IMR-90 (cell line): ENCODE results near the gene KRT71. TPM values are rescaled to one million over a fixed set of nuclear protein-coding genes. Genes with fewer than 3 reads are reported as not detected.

Experiments used
- ATAC-seq: fragments of 200-7000 bp; cut with Tn5 transposase; 2 replicates; pipeline ENCODE4 v1.9.1; 2020; ENCODE audit warnings: low read depth, mild to moderate bottlenecking, moderate library complexity
- BruUV-seq: library from RNA; stranded (reverse); fragments of 400-500 nt; replicated peaks from 2 replicates; lab custom pipeline; 2021; lab: Mats Ljungman, UMichigan
- CTCF ChIA-PET: fragments of 300-600 bp; formaldehyde crosslinking; extraction: SDS; loops from one replicate; lab custom pipeline; 2021; ENCODE audit warnings: antibody characterized with exemption; lab: Yijun Ruan, JAX
- POLR2A ChIA-PET: fragments of 300-600 bp; sonication (Branson Sonifier 250); formaldehyde crosslinking; loops from one replicate; lab custom pipeline; 2022; ENCODE audit warnings: antibody characterized with exemption; ENCODE audit not compliant: unreplicated experiment; lab: Charles Lee
- DNase-seq: peaks from one replicate; pipeline ENCODE4 v3.0.0; 2013
- H2AFZ ChIP-seq: replicated peaks from 2 replicates; pipeline ENCODE3; 2013; ENCODE audit warnings: low read length, mild to moderate bottlenecking; ENCODE audit not compliant: poor library complexity
- H2AK5ac ChIP-seq: 2 replicates; pipeline ENCODE4 v1.6.1; 2013; ENCODE audit warnings: low read depth, low read length, inconsistent platforms
- H2AK9ac ChIP-seq: replicated peaks from 2 replicates; pipeline ENCODE3; 2013; ENCODE audit warnings: mild to moderate bottlenecking, low read depth, low read length, moderate library complexity; ENCODE audit not compliant: poor library complexity
- H2BK120ac ChIP-seq: 2 replicates; pipeline ENCODE4 v1.6.1; 2013; ENCODE audit warnings: low read depth, low read length, inconsistent platforms
- H2BK15ac ChIP-seq: 3 replicates; pipeline ENCODE4 v1.6.1; 2013; ENCODE audit warnings: low read depth, low read length, inconsistent platforms
- H2BK20ac ChIP-seq: 2 replicates; pipeline ENCODE4 v1.6.1; 2013; ENCODE audit warnings: low read depth, mild to moderate bottlenecking, inconsistent platforms, low read length, moderate library complexity
- H2BK5ac ChIP-seq: 2 replicates; pipeline ENCODE4 v1.6.1; 2013; ENCODE audit warnings: mild to moderate bottlenecking, low read depth, low read length, inconsistent platforms; ENCODE audit not compliant: poor library complexity, severe bottlenecking
- H3K14ac ChIP-seq: replicated peaks from 2 replicates; pipeline ENCODE4 v1.6.1; 2013; ENCODE audit warnings: low read depth, low read length, inconsistent platforms
- H3K18ac ChIP-seq: 2 replicates; pipeline ENCODE4 v1.6.1; 2013; ENCODE audit warnings: low read depth, low read length, control low read depth
- H3K23ac ChIP-seq: 2 replicates; pipeline ENCODE4 v1.6.1; 2013; ENCODE audit warnings: low read depth, low read length, inconsistent platforms
- H3K27ac ChIP-seq: 2 replicates; pipeline ENCODE4 v1.5.1; 2013; ENCODE audit warnings: mild to moderate bottlenecking, control low read depth, low read length; ENCODE audit not compliant: insufficient read depth
- H3K27me3 ChIP-seq: 2 replicates; pipeline ENCODE4 v1.6.1; 2013; ENCODE audit warnings: low read length; ENCODE audit not compliant: control insufficient read depth, insufficient read depth
- H3K36me3 ChIP-seq: 2 replicates; pipeline ENCODE4 v1.6.1; 2013; ENCODE audit warnings: low read length, mixed read lengths; ENCODE audit not compliant: control insufficient read depth, insufficient read depth
- H3K4ac ChIP-seq: 2 replicates; pipeline ENCODE4 v1.6.1; 2013; ENCODE audit warnings: low read depth, low read length, inconsistent platforms
- H3K4me1 ChIP-seq: 2 replicates; pipeline ENCODE4 v1.6.1; 2013; ENCODE audit warnings: low read length, mixed read lengths; ENCODE audit not compliant: control insufficient read depth, insufficient read depth
- H3K4me2 ChIP-seq: 2 replicates; pipeline ENCODE4 v1.6.1; 2013; ENCODE audit warnings: low read depth, mild to moderate bottlenecking, control low read depth, low read length, moderate library complexity
- H3K4me3 ChIP-seq: 2 replicates; pipeline ENCODE4 v1.5.1; 2013; ENCODE audit warnings: low read depth, mild to moderate bottlenecking, control low read depth, low read length, moderate library complexity; ENCODE audit not compliant: insufficient read depth
- H3K56ac ChIP-seq: 2 replicates; pipeline ENCODE4 v1.6.1; 2013; ENCODE audit warnings: low read length, inconsistent platforms; ENCODE audit not compliant: insufficient read depth; ENCODE audit errors: extremely low read depth
- H3K79me1 ChIP-seq, 2 experiments: 2 replicates each; pipeline ENCODE4 v1.6.1; 2013; ENCODE audit warnings: low read length in 2 of 2, inconsistent platforms in 1 of 2, low read depth in 1 of 2
- H3K9ac ChIP-seq: 2 replicates; pipeline ENCODE4 v1.6.1; 2013; ENCODE audit warnings: low read depth, low read length, control low read depth
- H3K9me1 ChIP-seq: 2 replicates; pipeline ENCODE4 v1.6.1; 2013; ENCODE audit warnings: low read length, inconsistent platforms; ENCODE audit not compliant: insufficient read depth
- H3K9me3 ChIP-seq: 2 replicates; pipeline ENCODE4 v1.6.1; 2013; ENCODE audit warnings: low read length; ENCODE audit not compliant: control insufficient read depth, insufficient read depth
- H4K20me1 ChIP-seq: 2 replicates; pipeline ENCODE4 v1.6.1; 2013; ENCODE audit warnings: low read length, inconsistent platforms; ENCODE audit not compliant: insufficient read depth
- H4K5ac ChIP-seq: 2 replicates; pipeline ENCODE4 v1.6.1; 2013; ENCODE audit warnings: mild to moderate bottlenecking, low read depth, low read length, control low read depth
- H4K8ac ChIP-seq, 2 experiments: 2 replicates each; pipeline ENCODE4 v1.6.1; 2013; ENCODE audit warnings: low read depth in 2 of 2, low read length in 2 of 2, control low read depth in 1 of 2, inconsistent platforms in 1 of 2
- H4K91ac ChIP-seq: 2 replicates; pipeline ENCODE4 v1.6.1; 2013; ENCODE audit warnings: low read depth, low read length, inconsistent platforms; ENCODE audit not compliant: insufficient read depth
- CTCF ChIP-seq: conservative IDR thresholded peaks from 2 replicates; pipeline ENCODE4 v1.5.1; 2012; ENCODE audit warnings: mild to moderate bottlenecking, low read depth, low read length, improper control_type of control experiment
- FOS ChIP-seq: fragments of 150-350 bp; IDR thresholded peaks from 2 replicates; pipeline ENCODE4 v1.6.1; 2016; ENCODE audit warnings: low read depth, low read length
- NFE2L2 ChIP-seq: fragments of 150-350 bp; IDR thresholded peaks from 2 replicates; pipeline ENCODE4 v1.6.1; 2016; ENCODE audit warnings: low read depth, mild to moderate bottlenecking, low read length
- RAD21 ChIP-seq: IDR thresholded peaks from 2 replicates; pipeline ENCODE4 v1.6.1; 2012; ENCODE audit warnings: low read length, improper control_type of control experiment
- SMC3 ChIP-seq: fragments of 150-350 bp; IDR thresholded peaks from 2 replicates; pipeline ENCODE4 v1.6.1; 2016; ENCODE audit warnings: low read depth, mild to moderate bottlenecking, antibody characterized with exemption, low read length, moderate library complexity
- WGBS, 2 experiments: methylation state at CpG; one replicate each; pipeline versions ENCODE4 v1.1.5 to v1.1.7; 2013; ENCODE audit warnings: missing lambda C conversion rate in 2 of 2; ENCODE audit not compliant: insufficient read length in 1 of 2; ENCODE audit errors: extremely low coverage in 2 of 2; 5-methylcytosine and 5-hydroxymethylcytosine counted together
- dilution Hi-C: fragments of 300-500 bp; cut with HindIII; formaldehyde crosslinking; loops from one replicate; pipeline ENCODE4 v1.14.3; 2018; ENCODE audit warnings: low sequenced_read_pairs; ENCODE audit not compliant: unreplicated experiment
- in situ Hi-C: fragments of 300-500 bp; cut with MboI; formaldehyde crosslinking; loops from 3 replicates; pipeline ENCODE4 v1.14.3; 2019; ENCODE audit warnings: low sequenced_read_pairs, inconsistent platforms, mixed read lengths
- intact Hi-C: fragments of 100-400 bp; cut with micrococcal nuclease; formaldehyde crosslinking; loops from 2 replicates; pipeline ENCODE4 v1.10.0; 2022
- polyA plus RNA-seq, 3 experiments: library from polyadenylated mRNA; depleted of rRNA; stranded (reverse); fragments of >200 nt; gene quantifications; 2 replicates each; pipeline ENCODE4 v1.2.3, GENCODE V29; 2012; ENCODE audit warnings: low replicate concordance in 1 of 3
- total RNA-seq: library from RNA; depleted of rRNA; stranded (reverse); fragments of >200 nt; gene quantifications from 2 replicates; pipeline ENCODE4 v1.2.3, GENCODE V29; 2012

KRT71 gene
- total and polyA plus RNA-seq, 2 of the 4 experiments (the other 2 are of a cell fraction), result not detected

GRCh38 chr12:52582971-52583456 is 30.1 kb upstream of the KRT71 start:
- ChIA-PET CTCF (interaction anchor here (0.8 to 2.1 kb wide), 6 partner anchors 16 to 297 kb away, joined by 3 to 6 read pairs (median 3); no protein-coding TSS in a partner anchor), POLR2A (no interaction called here)
- no TSS peak for BruUV-seq
- Histone ChIP-seq H2BK15ac (no peak overlapping the region), H2BK5ac (no peak overlapping the region), H3K23ac (no peak overlapping the region), H2AK5ac (no peak overlapping the region), H4K8ac (no peak overlapping the region), H3K4me3 (no peak overlapping the region), H4K91ac (no peak overlapping the region), H3K79me1 (no peaks in the 10 kb centered on the region), H3K27ac (no peak overlapping the region), H3K9ac (no peak overlapping the region), H2AK9ac (no peak overlapping the region), H3K9me1 (no peaks in the 10 kb centered on the region), H2BK120ac (no peak overlapping the region), H3K27me3 (peaks cover 49% of the 10 kb centered on the region), H3K36me3 (no peaks in the 10 kb centered on the region), H3K4me1 (no peaks in the 10 kb centered on the region), H3K4ac (no peak overlapping the region), H4K20me1 (no peaks in the 10 kb centered on the region; the same call in 1 of the 2 replicates), H3K18ac (no peak overlapping the region), H2BK20ac (no peak overlapping the region), H3K14ac (no peak overlapping the region), H2AFZ (peak overlapping the region; percentile 58), H4K5ac (no peak overlapping the region), H3K56ac (no peak overlapping the region), H3K4me2 (no peak overlapping the region), H3K9me3 (no peaks in the 10 kb centered on the region)
- in situ Hi-C loops (loop anchor here (5.0 to 10.0 kb wide), 3 partner anchors 294 to 428 kb away; no protein-coding TSS in a partner anchor), dilution Hi-C loops (no loop called here), intact Hi-C loops (loop anchor here (1.0 to 2.0 kb wide), 6 partner anchors 211 to 426 kb away; no protein-coding TSS in a partner anchor)
- peak; percentile 85 for TF ChIP-seq CTCF
- TF ChIP-seq FOS, result no peak
- no peak for TF ChIP-seq NFE2L2
- TF ChIP-seq SMC3, result peak; percentile 96
- peak; percentile 87 for TF ChIP-seq RAD21
- ATAC-seq (peak; percentile 99), DNase-seq (peak; percentile 43)
- 0% methylated on average over 4 of the region's 7 CpGs; no CpG with 5 or more reads in 1 of the 2 experiments for WGBS, 2 experiments
